Pons (tissue), 1 donor: Measurements from ENCODE around the gene LGALS9.
"Not testable (repeated sequence)": the region's sequence is repeated elsewhere in the genome, so short reads cannot be mapped to it uniquely, and the experiment has no call there.

Experiments used
- DNase-seq: peaks from one replicate; pipeline ENCODE4 v3.0.0-alpha.2; 2016; ENCODE audit warnings: low spot score

The LGALS9 gene

DNA sequence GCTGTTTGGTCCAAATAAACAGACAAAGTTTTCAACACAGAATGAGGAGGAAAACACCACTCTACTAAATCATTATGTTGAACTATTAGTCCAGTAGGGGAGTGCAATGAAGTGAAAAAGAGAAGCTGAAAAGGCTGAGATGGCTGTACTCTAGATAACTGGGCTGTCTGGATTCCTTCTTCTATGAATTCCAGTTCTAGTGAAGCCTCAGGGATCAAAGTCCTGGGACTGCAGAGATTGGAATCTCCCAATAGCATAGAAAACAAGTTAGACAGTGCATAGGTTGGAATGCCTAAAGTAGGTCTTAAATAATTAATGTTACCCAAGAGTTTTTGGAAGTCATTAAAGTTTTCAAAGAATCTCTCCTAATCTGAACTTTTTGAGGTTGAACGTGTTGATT lies 59.9 kb downstream of the LGALS9 start:
- no peak for DNase-seq

DNA sequence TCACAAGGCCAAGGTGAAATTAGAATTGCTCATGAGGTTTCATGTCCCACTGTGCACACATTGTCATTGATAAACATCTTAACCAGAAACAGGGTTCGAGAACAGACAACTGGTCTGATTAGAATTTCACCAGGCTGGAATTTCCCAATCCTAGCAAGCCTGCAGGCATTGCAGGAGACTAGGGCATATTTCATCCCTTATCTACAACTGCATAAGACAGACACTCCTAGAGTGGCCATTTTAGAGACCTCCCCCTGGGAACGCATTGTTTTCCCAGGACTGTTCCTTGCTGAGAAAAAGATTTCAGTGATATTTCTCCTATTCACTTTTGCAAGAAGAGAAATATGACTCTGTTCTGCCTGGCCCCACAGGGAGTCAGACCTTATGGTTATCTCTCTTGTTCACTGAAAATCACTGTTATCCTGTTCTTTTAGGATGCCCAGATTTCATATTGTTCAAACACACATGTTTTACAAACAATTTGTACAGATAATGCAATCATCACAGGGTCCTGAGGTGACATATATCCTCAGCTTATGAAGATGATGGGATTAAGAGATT lies 64.3 kb downstream of the LGALS9 start:
- DNase-seq, result not testable (repeated sequence)
